NCI-H1092 treated with DMSO at 0.1 percent for 48 hours (cell line): Measurements from ENCODE around the gene LMO2.

Experiments used
- DNase-seq: peaks from one replicate; lab custom pipeline; 2025; lab: John Stamatoyannopoulos, UW

LMO2 gene

DNA sequence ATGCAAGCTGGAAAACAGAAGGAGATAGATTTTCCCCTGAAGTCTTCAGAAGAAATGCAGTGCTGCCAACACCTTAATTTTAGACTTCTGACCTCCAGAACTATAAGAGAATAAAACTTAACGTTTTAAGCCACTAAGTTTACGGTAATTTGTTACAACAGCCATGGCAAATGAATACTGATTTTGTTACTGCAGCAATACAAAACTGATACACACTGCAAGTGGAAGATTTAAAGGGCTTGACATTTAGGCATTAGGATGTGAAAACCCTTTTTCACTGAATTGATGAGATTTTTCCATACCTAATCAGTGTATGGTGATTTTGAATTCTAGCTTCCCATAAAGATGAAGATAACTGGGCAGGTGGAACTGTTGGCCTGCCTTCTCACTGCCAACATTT lies 22.1 kb upstream of the LMO2 start:
- no peak for DNase-seq

DNA sequence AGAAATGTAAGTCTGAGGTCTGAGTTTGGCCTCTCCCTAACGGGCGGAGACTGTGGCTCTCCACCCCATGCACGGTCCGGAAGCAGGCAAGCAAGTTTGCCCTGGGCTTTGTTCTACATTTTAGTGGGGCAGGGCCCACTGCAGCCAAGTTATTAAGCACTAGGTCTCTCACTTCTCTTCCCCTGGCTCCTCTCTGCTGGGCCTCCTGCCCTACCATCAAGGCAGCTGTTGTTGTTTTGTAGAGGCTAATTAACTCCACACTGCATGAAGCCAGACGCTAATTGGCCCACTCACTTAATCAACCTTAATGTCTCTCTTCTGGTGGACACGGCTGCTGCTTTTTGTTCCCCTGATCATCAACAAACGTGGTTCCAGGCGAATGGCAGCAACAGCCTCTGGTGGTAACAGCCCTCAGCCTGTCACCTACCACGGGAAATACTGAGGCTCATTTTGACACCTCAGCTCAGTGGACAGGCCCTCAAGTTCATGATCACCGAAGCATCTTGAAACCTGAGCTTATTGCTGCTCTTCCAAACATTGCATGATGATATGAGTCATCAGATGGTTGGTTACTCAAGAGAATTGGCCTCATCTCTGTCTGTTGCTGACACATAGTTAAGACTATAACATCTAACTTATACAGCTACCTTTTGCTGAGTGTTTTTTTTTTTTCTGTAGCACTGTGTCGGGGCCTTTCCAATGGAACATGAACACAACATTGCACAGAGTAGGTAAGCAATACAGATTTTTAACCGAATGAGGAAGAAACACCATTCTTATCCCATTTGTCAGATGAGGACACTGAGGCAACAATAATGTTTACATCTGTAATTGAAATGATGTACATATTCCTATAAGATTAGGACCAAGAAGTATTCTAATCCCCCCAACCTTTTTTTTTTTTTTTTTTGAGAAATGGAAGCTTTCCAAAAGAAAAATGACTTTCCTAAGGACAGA lies 20.8 kb upstream of the LMO2 start:
- DNase-seq, result peak; percentile 34

DNA sequence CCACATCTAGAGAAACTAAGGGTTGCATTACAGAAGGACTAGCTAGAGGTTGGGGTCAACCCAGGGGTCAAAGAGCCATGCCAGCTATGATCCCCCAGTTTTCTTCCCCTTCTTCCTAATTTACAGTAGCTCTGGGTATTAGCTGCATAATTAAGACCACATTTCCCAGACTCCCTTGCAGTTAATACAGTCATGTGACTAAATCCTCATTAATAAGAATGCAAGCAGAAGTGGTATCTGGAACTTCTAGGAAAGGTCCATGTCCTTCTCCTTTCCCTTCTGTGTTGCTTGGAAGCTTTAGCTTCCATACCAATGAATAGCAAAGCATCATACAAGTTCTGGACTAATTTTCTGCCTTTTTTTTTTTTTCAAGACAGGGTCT lies 19.1 kb upstream of the LMO2 start:
- DNase-seq, result no peak

DNA sequence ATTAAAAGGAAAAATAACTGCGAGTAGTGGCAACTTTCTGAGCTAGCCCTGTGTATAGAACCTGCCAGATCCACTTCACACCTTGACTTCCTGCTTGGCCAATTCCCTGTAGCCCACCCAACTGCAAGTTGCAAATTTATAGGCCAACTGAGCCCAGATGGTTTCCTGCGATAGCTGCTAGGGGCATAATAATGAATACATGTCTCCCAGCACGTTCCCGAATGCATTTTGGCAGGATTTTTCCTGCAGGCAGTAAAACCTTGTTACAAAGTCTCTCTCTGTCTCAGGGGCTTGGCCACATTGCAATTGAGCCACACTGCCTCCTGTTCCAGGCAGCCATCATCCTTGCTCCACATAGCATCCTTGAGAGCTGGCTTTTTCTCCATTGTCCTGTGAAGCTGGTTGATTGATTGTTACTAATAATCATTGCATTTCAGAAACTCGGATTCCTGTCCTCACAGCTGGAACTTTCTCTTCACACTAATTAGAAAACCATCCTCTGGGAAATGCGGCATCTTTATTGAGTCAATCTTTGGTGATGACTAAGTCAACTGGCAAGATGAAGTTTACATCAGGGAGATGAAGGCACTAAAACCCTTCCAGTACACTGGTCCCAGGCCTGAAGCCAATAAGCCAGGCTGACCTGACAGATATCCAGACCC lies 18.6 kb upstream of the LMO2 start:
- no peak for DNase-seq

DNA sequence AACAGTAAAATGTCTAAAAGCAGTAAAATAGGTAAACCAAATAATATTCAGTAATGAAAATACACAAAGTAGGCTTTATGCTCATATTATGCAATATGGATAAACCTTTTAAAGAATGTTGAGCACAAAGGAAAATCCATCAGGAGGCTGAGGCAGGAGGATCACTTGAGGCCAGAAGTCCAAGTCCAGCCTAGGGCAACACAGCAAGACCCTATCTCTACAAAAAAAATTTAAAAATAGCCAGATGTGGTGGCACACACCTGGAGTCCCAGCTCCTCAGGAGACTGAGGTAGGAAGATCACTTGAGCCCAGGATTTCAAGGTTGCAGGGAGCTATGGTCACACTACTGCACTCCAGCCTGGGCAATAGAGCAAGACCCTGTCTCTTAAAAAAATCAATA lies 17.7 kb upstream of the LMO2 start:
- no peak for DNase-seq

DNA sequence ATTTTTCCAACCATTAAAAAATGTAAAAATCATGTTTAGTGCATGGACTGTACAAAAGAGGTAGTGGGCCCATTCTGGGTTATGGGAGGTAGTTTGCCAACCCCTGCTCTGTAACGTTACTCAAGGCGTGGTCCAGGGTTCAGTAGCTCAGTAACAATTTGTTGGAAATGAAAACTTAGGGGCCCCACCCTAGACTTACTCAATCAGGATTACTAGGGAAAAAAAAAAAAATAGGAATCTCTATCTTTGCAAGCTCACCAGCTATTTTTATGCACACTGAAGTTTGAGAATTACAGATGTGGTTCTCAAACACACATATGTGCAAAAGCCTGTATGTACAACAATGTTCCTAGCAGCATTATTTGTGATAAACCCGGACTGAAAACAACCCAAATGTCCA lies 17.3 kb upstream of the LMO2 start:
- DNase-seq, result no peak

DNA sequence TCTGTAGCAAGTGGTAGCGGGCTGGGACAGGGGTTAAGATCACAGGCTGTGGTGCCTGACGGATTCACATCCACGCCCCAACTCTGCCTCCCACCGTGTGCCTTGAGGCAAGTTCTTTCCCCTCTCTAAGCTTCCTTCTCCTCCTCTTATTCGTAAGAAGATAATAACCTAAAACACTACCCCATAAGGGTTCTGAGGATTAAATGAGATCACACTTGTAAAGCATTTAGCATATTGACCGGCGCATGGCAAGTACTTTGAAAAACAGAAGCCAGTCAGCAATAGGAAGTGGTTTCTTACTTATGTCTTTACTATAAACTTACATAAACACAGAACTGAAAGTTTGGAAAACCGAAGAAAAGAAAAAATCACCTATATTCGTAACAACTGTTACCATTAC lies 15.5 kb upstream of the LMO2 start:
- no peak for DNase-seq

DNA sequence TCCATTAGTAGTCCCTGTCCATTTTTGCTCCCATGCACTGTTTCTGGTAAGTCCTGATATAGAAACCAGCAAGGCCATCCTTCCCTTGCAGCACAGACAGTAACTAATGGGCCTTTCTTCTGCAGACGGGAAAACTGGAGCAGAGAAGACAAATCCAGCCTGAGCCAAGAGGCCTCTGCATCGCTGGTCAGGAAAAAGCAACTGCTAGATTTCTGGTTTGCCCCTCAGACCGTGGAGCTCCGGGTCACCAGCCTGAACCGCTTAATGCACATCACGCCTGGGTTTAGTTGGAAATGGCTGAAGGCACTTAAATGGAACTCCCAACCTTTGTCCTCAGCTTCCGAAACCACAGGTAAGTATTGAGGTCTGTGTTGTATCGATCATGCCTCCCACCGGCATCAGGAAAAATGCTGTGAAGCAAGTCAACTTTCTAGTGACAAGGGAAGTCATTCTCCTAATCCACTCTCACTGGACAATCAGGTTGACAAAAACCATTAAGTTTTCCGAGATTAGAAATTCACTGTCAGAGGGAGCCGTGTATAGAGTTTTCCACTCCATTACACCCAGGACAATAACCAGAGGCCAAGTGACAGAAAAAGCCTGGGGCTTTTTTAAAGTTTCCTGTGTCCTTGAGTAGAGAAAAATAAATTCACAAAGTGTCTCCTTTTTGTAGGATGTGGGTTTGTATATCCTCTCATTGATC lies 14.8 kb upstream of the LMO2 start:
- DNase-seq, result no peak

DNA sequence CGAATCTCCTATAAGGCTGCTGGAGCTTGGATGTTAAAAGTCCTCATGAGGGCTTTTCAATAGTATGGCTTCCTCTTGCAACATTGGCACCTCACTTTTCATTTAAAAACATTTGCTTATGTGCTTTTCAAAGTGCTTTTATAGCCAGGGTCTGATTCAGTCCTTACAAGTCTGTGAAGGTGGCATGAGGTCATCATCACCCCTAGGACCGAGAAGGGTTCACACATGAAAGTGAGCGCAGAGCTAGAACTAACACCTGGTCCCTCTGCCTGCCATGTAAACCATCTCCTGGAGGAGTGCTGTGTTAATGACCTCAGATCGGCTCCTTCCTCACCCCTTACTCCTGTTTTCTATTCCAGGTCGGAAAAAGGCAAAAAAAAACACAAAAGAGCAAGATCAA lies 12.2 kb upstream of the LMO2 start:
- DNase-seq, result no peak

DNA sequence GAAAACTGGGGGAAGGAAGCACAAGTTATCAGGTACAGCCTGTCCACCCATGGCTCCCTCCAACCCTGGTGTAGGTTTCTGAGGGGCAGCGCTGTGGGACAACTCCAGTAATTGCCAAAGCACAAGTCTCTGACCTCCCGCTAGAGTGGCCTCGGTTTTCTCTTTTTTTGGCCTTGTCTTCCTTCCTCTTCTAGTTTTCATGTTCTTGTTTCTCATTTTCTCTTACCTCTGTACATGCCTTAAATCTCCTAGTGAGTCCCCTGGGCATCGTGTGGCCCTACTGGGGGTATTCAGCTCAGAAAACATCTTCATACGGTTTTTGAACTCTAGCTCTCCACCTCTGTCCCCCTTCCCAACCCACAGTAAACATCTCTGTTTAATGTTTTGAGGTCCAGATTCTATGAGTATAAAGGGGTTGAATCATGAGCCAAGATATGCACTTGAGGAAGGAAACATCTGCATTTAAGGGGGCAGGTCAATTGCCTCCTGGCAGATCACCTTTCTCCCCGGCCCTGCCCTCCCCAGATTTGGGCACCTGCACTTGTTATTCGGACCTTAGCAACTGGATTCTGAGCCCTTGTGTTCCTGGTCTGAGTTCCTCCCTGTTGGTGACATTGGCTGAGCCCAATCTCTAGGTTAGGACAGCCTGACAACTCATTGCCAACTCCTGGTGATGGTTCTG lies 8.4 kb upstream of the LMO2 start:
- no peak for DNase-seq

DNA sequence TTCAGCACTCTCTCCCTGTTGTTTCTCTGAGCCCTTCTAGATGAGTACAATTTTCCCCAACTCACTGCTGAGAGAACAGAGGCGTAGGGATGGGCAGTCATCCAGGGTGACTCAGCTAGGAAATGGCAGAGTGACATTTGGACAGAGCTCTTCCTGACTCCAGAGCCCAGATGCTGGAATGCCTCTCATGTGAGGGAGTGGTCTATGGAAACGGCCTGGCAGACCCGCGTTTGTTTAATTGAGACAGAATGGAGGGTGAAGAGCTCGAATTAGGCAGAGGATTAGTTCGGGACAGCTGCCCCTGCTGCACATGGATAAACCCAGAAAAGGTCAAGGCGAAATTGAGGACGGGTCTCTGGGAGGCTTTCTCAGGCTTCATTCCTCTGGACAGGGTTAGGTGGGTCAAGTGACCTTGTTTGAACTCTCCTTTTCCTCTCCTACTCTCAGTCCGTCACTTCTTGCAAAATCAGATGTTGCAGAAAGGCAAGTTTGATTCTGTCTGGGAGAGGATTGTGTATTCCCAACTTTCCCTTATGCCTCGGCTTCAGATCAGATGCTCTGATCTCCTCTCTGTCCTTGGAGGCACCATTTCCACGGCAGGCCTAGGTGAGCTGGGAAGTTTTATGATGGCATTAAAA lies 7.6 kb upstream of the LMO2 start:
- peak; percentile 14 for DNase-seq

DNA sequence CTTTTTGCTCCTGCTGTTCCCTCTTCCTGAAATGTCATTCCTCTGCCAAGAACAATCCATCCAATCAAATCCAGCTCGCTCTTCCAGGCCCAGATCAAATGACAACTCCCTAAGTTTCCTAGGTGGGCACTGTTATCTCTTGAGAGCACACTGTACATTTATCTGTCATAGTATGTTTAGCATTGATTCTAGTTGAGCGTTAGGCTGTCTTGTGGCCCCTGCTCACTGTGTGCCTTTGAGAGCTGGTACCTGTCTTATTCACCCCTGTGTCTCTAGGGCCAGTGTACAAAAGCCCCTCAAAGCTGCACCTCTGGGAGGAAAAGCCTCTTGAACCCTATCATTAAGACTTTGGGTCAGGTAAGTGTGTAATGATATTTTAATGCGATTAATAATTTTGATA lies 7.1 kb upstream of the LMO2 start:
- no peak for DNase-seq

DNA sequence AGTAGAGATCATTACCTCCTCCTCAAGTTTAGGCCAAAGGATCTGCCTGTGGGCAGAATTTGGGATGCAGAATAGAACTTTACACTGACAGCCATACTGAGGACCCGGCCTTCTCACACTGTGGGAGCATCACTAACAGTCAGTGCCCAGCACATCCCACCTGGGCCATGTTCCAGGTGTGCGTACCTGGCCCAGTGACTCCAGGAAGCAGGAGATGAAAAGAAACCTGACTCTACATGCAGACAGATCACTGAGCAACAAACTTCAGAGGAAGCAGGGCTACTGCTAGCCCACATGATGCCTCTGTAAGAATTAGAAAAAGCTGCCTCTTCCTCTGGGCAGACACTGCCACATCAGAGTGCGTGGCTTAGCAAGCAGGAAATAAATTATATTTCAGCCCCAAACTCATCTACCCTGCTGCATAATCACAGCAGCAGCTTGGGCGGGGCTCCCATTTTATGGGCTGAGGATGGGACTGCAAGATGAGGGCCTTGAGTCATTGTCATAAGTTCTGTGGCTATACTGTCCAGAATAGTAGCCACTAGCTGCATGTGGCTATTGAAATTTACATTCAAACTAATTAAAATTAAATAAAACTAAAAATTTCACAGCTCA lies 6.0 kb upstream of the LMO2 start:
- DNase-seq, result no peak

DNA sequence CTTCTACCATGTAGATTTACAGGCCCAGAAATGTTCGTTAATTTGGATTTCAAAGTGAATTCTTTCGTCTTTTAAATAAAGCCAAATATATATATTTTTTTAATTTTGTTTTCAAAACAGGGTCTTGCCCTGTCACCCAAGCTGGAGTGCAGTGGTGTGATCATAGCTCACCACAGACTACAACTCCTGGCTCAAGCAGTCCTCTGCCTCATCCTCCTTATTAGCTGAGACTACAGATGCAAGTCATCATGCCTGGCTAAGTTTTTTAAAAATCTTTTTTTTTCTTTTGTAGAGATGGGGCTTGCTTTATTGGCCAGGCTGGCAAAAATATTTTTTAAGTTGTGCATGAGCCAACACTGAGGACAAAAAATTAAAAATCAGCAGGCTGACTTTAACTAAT lies 5.0 kb upstream of the LMO2 start:
- no peak for DNase-seq

DNA sequence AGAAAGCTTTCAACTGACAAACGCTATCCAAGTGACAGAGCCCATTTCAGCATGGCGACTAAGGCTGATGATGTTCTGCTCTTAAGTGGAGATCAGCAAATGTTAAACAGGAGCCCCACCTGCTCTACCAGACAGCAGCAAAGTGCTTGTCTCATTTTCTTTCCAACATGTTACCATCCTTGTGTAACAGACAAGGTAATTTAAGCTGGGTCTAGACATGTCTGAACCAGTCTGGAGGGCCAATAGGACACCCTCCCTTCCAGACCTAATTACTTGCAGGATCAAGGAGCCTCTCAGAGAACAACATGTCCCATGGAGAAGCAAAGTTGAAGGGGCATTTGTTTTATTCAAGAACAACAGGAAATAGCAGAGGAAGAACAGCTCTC lies 3.9 kb upstream of the LMO2 start:
- DNase-seq, result no peak

DNA sequence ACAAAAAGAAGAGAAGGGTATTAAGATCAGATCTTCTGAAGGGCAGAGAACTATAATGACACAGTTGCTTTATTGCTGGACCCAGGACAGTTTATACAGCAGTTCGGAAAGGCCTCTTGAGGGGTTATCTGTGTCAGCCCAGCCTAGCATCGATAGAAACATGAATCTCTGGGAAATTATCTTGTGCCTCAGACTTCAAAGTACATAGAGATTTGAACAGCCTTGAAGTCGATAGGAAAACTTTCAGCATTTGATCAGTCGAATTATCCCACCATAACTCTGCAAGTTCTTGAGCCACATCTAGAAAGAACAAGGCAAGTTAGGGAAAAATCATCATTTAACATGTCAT lies 2.5 kb upstream of the LMO2 start:
- DNase-seq, result no peak

DNA sequence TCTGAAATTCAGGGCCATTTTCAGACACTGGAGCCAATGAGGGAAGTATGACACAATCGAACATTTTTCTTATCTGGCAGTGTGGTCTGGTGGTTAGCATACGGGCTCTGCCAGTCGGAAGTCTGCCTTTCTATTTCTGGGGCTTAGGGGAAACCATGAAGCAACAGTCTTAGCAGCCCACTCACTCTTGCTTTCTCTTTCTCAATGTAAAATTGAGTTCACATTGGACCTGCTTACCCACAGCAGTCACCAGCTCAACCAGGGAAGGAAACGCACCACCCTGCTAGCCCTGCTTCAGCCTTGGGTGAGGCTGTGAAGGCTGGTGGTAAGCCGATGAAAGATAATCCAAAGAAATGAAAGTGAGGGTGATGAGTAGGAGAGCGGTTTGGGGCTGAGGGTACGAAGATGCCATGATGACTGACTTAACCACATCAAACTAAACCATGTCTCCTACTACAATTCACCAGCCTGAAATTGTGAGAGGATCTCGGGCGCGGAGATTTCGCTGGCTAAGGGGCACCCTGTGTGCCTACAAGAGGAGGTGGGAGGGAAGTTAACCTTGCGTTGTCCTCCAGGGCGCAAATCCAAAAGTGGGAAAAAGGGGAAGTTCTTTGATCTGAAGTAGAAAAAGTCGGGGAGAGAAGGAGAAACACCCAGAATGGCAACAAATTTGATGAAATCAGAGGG lies 2.0 kb upstream of the LMO2 start:
- no peak for DNase-seq

DNA sequence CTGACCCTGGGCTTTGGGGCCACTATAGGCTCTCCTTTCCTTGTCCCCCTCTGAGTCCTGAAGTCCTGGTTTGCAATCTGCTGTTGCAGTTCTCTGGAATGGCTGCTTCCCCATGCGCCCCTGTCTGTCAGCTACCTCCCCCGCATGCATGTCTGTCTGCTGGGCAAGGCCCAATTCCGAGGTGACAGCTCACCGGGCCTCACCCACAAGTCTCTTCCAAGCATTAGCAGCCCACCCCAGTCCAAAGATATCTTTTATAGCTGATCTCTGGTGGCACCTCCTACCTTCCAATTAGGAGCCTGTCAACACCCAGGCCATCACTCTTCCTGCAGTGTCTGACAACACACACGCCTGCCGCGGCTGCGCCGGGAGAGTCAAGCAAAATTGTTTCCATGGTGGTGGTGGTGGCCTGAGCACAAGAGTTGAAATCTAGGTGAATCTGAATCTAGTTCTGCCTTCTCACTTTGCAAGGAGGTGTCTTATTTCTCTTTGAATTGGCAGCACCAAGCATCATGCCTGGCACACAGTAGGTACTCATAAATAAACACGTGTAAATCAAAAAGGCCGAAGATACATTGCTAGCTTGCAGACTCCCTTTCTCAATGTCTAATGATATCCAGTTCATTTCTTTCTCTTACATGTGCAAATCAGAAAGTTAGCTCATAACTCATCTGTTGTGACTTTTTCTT lies 1.2 kb upstream of the LMO2 start:
- no peak for DNase-seq

DNA sequence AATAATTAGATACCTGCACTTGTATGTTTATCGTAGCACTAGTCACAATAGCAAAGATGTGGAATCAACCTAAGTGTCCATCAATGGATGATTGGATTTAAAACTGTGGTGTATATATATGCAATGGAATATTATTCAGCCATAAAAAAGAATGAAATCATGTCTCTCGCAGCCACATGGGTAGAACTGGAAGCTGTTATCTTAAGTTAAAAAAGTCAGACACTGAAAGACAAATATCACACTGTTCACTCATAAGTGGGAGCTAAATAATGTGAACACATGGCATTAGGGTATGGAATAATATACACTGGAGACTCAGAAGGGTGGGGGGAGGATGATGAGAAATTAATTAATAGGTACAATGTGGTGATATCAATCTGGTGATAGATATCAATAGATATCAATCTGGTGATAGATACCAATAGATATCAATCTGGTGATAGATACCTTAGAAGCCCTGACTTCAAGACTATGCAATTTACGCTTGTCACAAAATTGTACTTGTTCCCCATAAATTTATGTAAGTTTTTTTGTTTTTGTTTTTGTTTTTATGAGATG lies 2.0 kb downstream of the LMO2 start:
- DNase-seq, result no peak

DNA sequence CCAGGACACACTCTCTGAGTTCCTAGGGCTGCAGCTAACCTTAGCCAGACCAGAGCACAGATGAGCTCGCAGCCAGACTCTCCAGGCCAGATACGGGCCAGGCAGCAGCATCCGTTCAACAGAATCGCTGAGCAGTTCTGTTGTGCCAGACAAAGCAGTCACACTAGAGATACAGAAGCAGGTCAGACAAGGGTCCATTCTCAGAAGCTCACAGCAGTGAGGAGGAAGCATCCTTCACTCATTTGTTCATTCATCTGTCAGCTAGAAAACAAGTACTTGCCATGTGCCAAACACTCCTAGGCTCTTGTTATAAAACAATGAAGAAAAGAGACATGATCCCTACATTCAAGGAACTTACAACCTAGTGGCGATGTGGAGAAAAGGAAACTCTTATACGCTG lies 2.6 kb downstream of the LMO2 start:
- no peak for DNase-seq
